ENCODE data around the gene HIGD1B. TPM values are rescaled to one million over a fixed set of nuclear protein-coding genes. Genes with fewer than 3 reads are reported as not detected.
A peak's percentile ranks its signal among the peaks of the same experiment; 100 is the strongest.

HIGD1B gene
- total RNA-seq, 1 experiment from 2014 or later: not detected

DNA sequence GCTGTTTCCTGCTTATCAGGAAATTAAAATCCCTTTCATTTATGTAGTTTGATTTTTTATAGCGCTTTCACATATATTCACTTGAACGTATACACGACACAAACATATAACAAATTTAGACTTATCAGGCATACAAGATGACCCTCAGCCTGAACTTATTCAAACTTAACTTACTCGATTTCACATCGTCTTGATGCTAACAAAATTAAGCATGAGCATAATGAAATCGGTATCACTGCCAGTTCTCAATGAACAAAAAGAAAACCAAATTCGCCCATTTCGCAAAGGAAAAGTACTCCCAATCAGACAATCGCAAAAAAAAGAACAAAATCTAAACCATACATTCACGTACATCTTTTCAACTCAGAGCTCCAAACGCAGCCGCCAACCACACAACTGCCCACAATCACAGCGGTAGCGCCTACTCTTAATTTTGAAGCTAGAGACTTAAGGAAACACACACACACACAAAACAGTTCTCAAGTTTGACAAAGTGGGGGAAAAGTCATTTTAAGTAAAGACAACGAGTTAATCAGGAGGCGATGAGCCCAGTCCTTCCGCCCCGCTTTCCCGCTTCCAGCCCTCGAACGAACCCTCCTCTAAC is 18.7 kb upstream of the HIGD1B start:
- H3K4me1 ChIP-seq (ENCODE audit: control insufficient read depth in 1 of 2, insufficient read depth in 2 of 2, low read length in 2 of 2): peaks cover 53 to 85% of the 10 kb centered on the region in 2 experiments
- 0 out of 2 replicates have a peak, but pooled peaks have one; percentile 3 for TF ChIP-seq POLR2AphosphoS5 (IDR thresholded peaks at IDR 0.05; ENCODE audit: low read depth, low read length)
- no peak for TF ChIP-seq CBX3 (IDR thresholded peaks at IDR 0.05; ENCODE audit: low read depth)

DNA sequence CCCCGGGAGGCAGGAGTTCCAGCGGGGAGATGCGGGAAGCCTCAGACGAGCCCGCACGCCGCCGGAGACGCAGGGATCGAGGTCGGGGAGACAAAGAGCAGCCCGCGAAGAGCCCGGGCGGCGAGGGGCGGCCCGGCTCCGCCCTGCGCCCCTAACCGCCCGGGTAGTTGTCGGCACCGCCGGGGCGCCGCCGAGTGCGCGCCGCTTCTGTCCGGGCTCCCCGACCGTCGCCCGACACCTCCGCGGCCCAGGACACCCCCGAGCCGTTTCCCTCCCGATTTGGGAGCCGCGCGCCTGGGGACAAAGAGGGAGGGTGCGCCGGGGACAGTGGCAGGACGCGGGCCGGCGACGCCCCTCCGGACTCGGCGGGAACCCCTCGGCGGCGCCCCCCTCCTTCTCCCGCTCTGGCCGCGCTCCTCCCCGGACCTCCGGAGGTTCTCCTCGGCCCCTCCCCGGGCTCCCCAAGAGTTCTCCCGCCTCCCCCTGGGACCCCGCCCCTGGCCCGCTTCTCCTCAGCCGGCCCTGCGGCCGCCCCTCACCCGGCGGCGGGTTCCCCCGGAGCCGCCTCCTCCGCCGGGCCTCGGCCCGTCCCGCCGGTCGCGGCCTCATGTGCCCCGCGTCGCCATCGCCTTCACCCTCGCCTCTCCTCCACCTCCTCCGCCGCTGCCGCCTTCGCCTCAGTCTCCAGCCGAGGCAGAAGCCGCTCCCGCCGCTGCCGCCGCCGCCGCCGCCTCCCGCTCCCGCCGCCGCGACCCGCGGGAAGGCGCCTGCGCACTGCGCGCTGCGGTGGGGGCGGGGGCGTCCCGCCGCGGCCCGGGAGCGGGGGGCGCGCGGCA is 17.9 kb upstream of the HIGD1B start, which contains the start of gene GJC1:
GJC1 (minus strand) TSS at position 765 of the 836 bp plus-strand sequence. CDS start 24,470 bp downstream, outside the sequence.
- no TSS peak for BruUV-seq (replicated peaks)
- peak within 1 kb of the TSS; percentile 39 for H2AFZ ChIP-seq (ENCODE audit: low read depth, low read length, poor library complexity, severe bottlenecking)
- H3K79me2 ChIP-seq (ENCODE audit: insufficient read depth, low read length): peaks cover 53% of the 10 kb centered on the region

More for the DNA sequence above, 18.7 kb upstream of the HIGD1B start:
- intact Hi-C loops (cut with micrococcal nuclease): no loop called here
- Histone ChIP-seq H3K9me2 (ENCODE audit: insufficient read depth) (no peaks in the 10 kb centered on the region), H3K79me2 (ENCODE audit: insufficient read depth, low read length) (peaks cover 60% of the 10 kb centered on the region), H3K27me3 (ENCODE audit: insufficient read depth, low read length) (no peaks in the 10 kb centered on the region), H3K27ac (ENCODE audit: low read depth, low read length) (peak overlapping the region; percentile 95), H3K9me3 (ENCODE audit: control insufficient read depth in 1 of 2, insufficient read depth in 1 of 2, low read depth in 1 of 2, low read length in 2 of 2) (no peaks in the 10 kb centered on the region), H3K9ac (ENCODE audit: low read length) (peak overlapping the region; percentile 98), H3K4me2 (ENCODE audit: low read length) (peak overlapping the region; percentile 85), H4K20me1 (ENCODE audit: insufficient read depth) (no peaks in the 10 kb centered on the region), H3K36me3 (ENCODE audit: control insufficient read depth in 1 of 2, insufficient read depth in 2 of 2, low read length in 2 of 2) (no peaks in the 10 kb centered on the region), H2AFZ (ENCODE audit: low read depth, low read length, poor library complexity, severe bottlenecking) (no peak overlapping the region), H3K4me3 (replicated peaks in 1 of 2; ENCODE audit: low read depth in 1 of 2, low read length in 2 of 2) (peak overlapping the region; percentile 82 to 84)
- DNase-seq (ENCODE audit: low read depth, low spot score) (no peak), ATAC-seq (no peak)
- ChIA-PET CTCF (interaction anchor here (0.8 kb wide), 1 partner anchor 307 kb away, joined by 3 read pairs; the partner anchor contains the start of gene ACBD4), POLR2A (no interaction called here), RAD21 (ENCODE audit: low non-redundant PET in 1 of 2, low total read pairs in 2 of 2, uncharacterized antibody in 2 of 2, unreplicated experiment in 2 of 2) (no interaction called here)
- TSS peak; percentile 71 for BruUV-seq (replicated peaks)

More for the DNA sequence above, 17.9 kb upstream of the HIGD1B start, which contains the start of gene GJC1:
- TF ChIP-seq ZNF274 (IDR thresholded peaks at IDR 0.05; ENCODE audit: low read depth, low read length) (no peak), CBX3 (IDR thresholded peaks at IDR 0.05; ENCODE audit: low read depth) (no peak), POLR2A (IDR thresholded peaks at IDR 0.05; ENCODE audit: borderline replicate concordance, extremely low read depth, insufficient read depth, insufficient read length) (no peak), SP1 (IDR thresholded peaks at IDR 0.05; ENCODE audit: low read depth) (no peak), SIN3A (IDR thresholded peaks at IDR 0.05; ENCODE audit: low read depth) (peak; percentile 41; the same call in 1 of the 2 replicates), ZFX (IDR thresholded peaks at IDR 0.05) (peak; percentile 63; the same call in 1 of the 2 replicates), TCF7L2 (IDR thresholded peaks at IDR 0.05; ENCODE audit: borderline replicate concordance, extremely low read depth, insufficient read depth, insufficient read length) (no peak), POLR2AphosphoS5 (IDR thresholded peaks at IDR 0.05; ENCODE audit: low read depth, low read length) (no peak)
- TF ChIP-seq, protein P1, sequence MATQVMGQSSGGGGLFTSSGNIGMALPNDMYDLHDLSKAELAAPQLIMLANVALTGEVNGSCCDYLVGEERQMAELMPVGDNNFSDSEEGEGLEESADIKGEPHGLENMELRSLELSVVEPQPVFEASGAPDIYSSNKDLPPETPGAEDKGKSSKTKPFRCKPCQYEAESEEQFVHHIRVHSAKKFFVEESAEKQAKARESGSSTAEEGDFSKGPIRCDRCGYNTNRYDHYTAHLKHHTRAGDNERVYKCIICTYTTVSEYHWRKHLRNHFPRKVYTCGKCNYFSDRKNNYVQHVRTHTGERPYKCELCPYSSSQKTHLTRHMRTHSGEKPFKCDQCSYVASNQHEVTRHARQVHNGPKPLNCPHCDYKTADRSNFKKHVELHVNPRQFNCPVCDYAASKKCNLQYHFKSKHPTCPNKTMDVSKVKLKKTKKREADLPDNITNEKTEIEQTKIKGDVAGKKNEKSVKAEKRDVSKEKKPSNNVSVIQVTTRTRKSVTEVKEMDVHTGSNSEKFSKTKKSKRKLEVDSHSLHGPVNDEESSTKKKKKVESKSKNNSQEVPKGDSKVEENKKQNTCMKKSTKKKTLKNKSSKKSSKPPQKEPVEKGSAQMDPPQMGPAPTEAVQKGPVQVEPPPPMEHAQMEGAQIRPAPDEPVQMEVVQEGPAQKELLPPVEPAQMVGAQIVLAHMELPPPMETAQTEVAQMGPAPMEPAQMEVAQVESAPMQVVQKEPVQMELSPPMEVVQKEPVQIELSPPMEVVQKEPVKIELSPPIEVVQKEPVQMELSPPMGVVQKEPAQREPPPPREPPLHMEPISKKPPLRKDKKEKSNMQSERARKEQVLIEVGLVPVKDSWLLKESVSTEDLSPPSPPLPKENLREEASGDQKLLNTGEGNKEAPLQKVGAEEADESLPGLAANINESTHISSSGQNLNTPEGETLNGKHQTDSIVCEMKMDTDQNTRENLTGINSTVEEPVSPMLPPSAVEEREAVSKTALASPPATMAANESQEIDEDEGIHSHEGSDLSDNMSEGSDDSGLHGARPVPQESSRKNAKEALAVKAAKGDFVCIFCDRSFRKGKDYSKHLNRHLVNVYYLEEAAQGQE (IDR thresholded peaks at IDR 0.05; ENCODE audit: low read depth): no peak
- POLR2A ChIA-PET: no interaction called here
- ATAC-seq (peak; percentile 26), DNase-seq (ENCODE audit: low read depth, low spot score) (no peak)
- intact Hi-C loops (cut with micrococcal nuclease): no loop called here
- Histone ChIP-seq H3K27ac (ENCODE audit: low read depth, low read length) (peak within 1 kb of the TSS; percentile 95), H3K4me3 (replicated peaks in 1 of 2; ENCODE audit: low read depth in 1 of 2, low read length in 2 of 2) (peak within 1 kb of the TSS; percentile 82 to 84), H3K36me3 (ENCODE audit: control insufficient read depth in 1 of 2, insufficient read depth in 2 of 2, low read length in 2 of 2) (no peaks in the 10 kb centered on the region), H4K20me1 (ENCODE audit: insufficient read depth) (no peaks in the 10 kb centered on the region), H3K4me2 (ENCODE audit: low read length) (peak within 1 kb of the TSS; percentile 85), H3K27me3 (ENCODE audit: insufficient read depth, low read length) (no peaks in the 10 kb centered on the region), H3K9me2 (ENCODE audit: insufficient read depth) (no peaks in the 10 kb centered on the region), H3K9ac (ENCODE audit: low read length) (peak within 1 kb of the TSS; percentile 98), H3K4me1 (ENCODE audit: control insufficient read depth in 1 of 2, insufficient read depth in 2 of 2, low read length in 2 of 2) (peaks cover 48 to 78% of the 10 kb centered on the region in 2 experiments), H3K9me3 (ENCODE audit: control insufficient read depth in 1 of 2, insufficient read depth in 1 of 2, low read depth in 1 of 2, low read length in 2 of 2) (no peaks in the 10 kb centered on the region)
- CTCF ChIA-PET: interaction anchor here (0.8 kb wide), 1 partner anchor 306 kb away, joined by 3 read pairs; the partner anchor contains the start of gene ACBD4
- RAD21 ChIA-PET (ENCODE audit: low non-redundant PET in 1 of 2, low total read pairs in 2 of 2, uncharacterized antibody in 2 of 2, unreplicated experiment in 2 of 2): no interaction called here

All from HCT116 (cell line).